Pancreas (tissue), 10 donors: ENCODE data around the gene KCNK10. TPM values are rescaled to one million over a fixed set of nuclear protein-coding genes. Genes with fewer than 3 reads are reported as not detected.

Experiments used
- ATAC-seq, 4 donors: fragments of 200-7000 bp; cut with Tn5 transposase; one replicate each; pipeline versions ENCODE4 v1.8.0 to v1.9.1; 2020; ENCODE audit warnings: mild to moderate bottlenecking in 4 of 4, moderate library complexity in 4 of 4
- DNase-seq, 6 donors: peaks; one replicate each; pipeline ENCODE4 v3.0.0-alpha.2; 2020
- FAIRE-seq: peaks from 2 replicates; lab custom pipeline; 2012; peaks lifted over from hg19 to GRCh38; lab: Jason Lieb, UNC
- H3K27ac ChIP-seq, 4 donors: fragments of 200-600 bp; sonication (generic); 1 replicate in 3 of 4; 2 replicates in 1 of 4; pipeline versions ENCODE4 v1.5.0 to v1.8.0; 2020
- H3K27me3 ChIP-seq, 4 donors: fragments of 200-600 bp; one replicate each; pipeline ENCODE4 v1.8.0; 2021
- H3K36me3 ChIP-seq, 3 donors: fragments of 200-600 bp; sonication (generic) in 1 of 3; one replicate each; pipeline versions ENCODE4 v1.5.0 to v1.8.0; 2020 to 2021
- H3K4me1 ChIP-seq, 3 donors: fragments of 200-600 bp; one replicate each; pipeline ENCODE4 v1.8.0; 2021
- H3K4me3 ChIP-seq, 4 donors: fragments of 200-600 bp; sonication (generic) in 2 of 4; one replicate each; pipeline versions ENCODE4 v1.5.0 to v1.8.0; 2020 to 2021
- H3K9me3 ChIP-seq, 4 donors: fragments of 200-600 bp; one replicate each; pipeline ENCODE4 v1.8.0; 2021
- CTCF ChIP-seq, 4 donors: fragments of 200-600 bp; sonication (generic) in 3 of 4; IDR thresholded peaks; one replicate each; pipeline versions ENCODE4 v1.5.0 to v1.8.0; 2021; ENCODE audit warnings: antibody characterized with exemption in 4 of 4
- WGBS, 2 donors: extraction: QIAGEN DNeasy Blood & Tissue Kit; methylation state at CpG; one replicate each; pipeline ENCODE4 v1.1.7; 2013; 5-methylcytosine and 5-hydroxymethylcytosine counted together
- intact Hi-C, 3 donors: fragments of 100-400 bp; cut with DNase I; formaldehyde crosslinking; loops; one replicate each; pipeline versions ENCODE4 v1.11.1 to v1.14.2; 2022
- polyA plus RNA-seq, 2 donors: library from polyadenylated mRNA; stranded (reverse); fragments of 200-250 nt; gene quantifications; one replicate each; pipeline ENCODE4 v1.2.3, GENCODE V29; 2013
- total RNA-seq, 6 donors: library from RNA; stranded (reverse); fragmentation: NEBNext Ultra II Directional in 4 of 6; extraction: Animal tissue kit (Norgen Biotek cat#: 25700) in 4 of 6; gene quantifications; one replicate each; pipeline versions ENCODE4 v1.2.1 to v1.2.4, GENCODE V29; 2021 to 2023
- donor health status: healthy with polysubstance abuse.
- donor health status: DM: no; HTN: no; CAD: no; lungs with moderate emphysema.
- donor health status: DM: no; HTN: no; CAD: no.
- donor health status: control.
- donor health status: control.
- donor health status: Bipolar disorder and iron deficiency.
- donor health status: DM: yes; HTN: yes; CAD: no.
- donor health status: DM: no; HTN: no; CAD: no.
- donor health status: DM: no; HTN: no; CAD: no.
- donor health status: DM: yes; HTN: yes; CAD: no.

Gene KCNK10
- total and polyA plus RNA-seq, 8 donors, result 0.42 to 2.3 (median 1.1) TPM

- Histone ChIP-seq H3K4me1 (no peaks in the 10 kb centered on the region), H3K9me3 (no peaks in the 10 kb centered on the region), H3K27ac (no peak overlapping the region), H3K4me3 (no peak overlapping the region), H3K27me3 (no peaks in the 10 kb centered on the region), H3K36me3 (no peaks in the 10 kb centered on the region)
- WGBS, 2 donors, result 58 to 64% methylated on average over 6 of the region's 6 CpGs
- intact Hi-C loops, result loop anchor here in 1 of 3 donors (10.0 kb wide), 1 partner anchor 130 kb away; no protein-coding TSS in a partner anchor
- no peak for DNase-seq
- TF ChIP-seq CTCF (IDR thresholded peaks at IDR 0.05), result no peak
- FAIRE-seq, result no peak
- ATAC-seq, result no peak
These were observed 168.1 kb downstream of the KCNK10 start for GRCh38 chr14:88154926-88155325.

DNA sequence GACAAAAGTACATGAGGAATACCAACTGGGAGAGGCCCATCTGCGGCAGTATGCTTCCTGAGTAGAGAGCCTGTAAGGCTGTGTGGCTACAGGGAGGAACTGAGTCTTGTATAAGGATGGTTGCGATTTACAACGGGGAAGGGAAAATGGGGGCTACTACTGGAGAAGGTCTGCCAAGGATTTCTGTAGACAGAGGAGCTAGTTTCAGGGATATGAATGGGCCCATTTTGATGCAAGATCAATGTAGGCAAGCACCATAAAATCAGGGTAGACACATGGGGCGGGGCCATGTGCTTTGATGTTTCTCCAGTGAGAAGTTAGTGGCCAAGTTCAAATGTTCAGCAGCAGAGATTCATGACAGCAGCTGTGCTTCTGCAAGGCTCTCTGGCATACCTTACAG, 168.7 kb downstream of the KCNK10 start:
- no peaks in the 10 kb centered on the region for H3K36me3 ChIP-seq
- H3K27me3 ChIP-seq, result no peaks in the 10 kb centered on the region
- 87 to 90% methylated on average over 4 of the region's 4 CpGs for WGBS, 2 donors
- ATAC-seq (no peak), DNase-seq (no peak), FAIRE-seq (no peak)
- no peaks in the 10 kb centered on the region for H3K9me3 ChIP-seq
- intact Hi-C loops, result loop anchor here in 1 of 3 donors (10.0 kb wide), 1 partner anchor 130 kb away; no protein-coding TSS in a partner anchor
- no peaks in the 10 kb centered on the region for H3K4me1 ChIP-seq
- no peak overlapping the region for H3K27ac ChIP-seq
- no peak for TF ChIP-seq CTCF (IDR thresholded peaks at IDR 0.05)
- H3K4me3 ChIP-seq, result no peak overlapping the region

DNA sequence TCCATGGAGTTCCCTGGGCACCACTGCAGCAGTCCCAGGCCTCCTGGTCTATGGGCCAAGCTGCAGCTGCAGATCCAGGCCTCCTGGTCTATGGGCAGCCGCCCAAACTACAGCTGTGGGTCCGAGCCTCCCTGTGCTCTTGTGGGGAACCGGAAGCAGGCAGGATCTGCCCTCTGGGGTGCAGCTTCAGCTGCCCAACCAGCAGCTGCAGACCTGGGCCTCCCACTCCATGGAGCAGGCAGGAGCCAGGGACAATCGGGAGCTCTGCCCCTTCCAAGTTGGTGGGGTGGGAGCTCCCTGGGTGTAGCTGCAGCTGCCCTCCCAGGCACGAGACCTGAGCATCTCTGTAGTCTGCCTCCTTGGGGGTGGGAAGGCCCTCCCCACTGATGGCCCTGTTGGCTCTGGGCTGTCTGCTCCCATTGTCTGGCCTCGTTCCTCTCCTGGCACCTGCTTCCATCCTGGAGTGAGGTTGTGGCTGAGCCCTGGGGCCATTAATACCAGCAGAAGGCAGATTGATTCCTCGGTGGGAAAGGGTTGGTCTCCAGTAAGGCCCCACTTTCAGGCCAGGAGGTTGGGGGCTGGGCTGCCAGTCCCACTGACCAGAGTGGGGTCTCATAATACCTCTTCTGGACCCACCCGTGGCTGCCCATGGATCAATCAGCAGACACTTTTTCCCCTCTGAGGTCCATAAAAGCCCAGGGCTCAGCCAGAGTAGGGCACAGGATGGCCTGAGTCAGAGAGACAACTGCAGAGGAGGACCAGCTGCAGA, 176.0 kb downstream of the KCNK10 start:
- intact Hi-C loops, result no loop called here
- no peaks in the 10 kb centered on the region for H3K36me3 ChIP-seq
- TF ChIP-seq CTCF (IDR thresholded peaks at IDR 0.05), result no peak
- ATAC-seq (no peak), DNase-seq (no peak), FAIRE-seq (no peak)
- no peak overlapping the region for H3K27ac ChIP-seq
- no peaks in the 10 kb centered on the region for H3K4me1 ChIP-seq
- WGBS, 2 donors, result 78 to 81% methylated on average over 8 of the region's 8 CpGs
- H3K9me3 ChIP-seq, result no peaks in the 10 kb centered on the region
- no peaks in the 10 kb centered on the region for H3K27me3 ChIP-seq
- H3K4me3 ChIP-seq, result no peak overlapping the region

DNA sequence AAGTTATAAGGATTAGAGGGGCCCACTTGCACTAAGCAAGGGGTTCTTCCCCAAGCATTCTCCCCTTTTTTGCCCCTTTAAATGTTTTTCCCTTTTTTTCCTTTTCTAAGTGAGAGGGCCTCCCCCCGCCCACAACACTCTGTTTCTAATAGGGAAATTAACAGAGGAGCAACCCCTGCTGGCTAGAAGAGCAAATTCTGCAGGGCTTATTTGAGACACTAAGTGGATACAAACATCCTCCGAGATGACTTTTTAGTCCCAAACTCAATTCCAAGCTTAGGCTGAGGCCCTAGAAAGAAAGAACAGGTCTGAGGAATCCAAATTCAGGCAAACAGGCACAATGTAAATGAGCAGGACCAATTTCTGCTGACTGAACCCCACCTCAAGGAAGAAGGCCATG, 179.3 kb downstream of the KCNK10 start:
- no peak for FAIRE-seq
- DNase-seq, result no peak
- TF ChIP-seq CTCF (IDR thresholded peaks at IDR 0.05), result no peak
- intact Hi-C loops, result no loop called here
- Histone ChIP-seq H3K27me3 (no peaks in the 10 kb centered on the region), H3K4me1 (no peaks in the 10 kb centered on the region), H3K9me3 (no peaks in the 10 kb centered on the region), H3K36me3 (no peaks in the 10 kb centered on the region), H3K27ac (no peak overlapping the region), H3K4me3 (no peak overlapping the region)
- ATAC-seq, result no peak
- WGBS, 2 donors, result 61 to 75% methylated on average over 2 of the region's 2 CpGs

DNA sequence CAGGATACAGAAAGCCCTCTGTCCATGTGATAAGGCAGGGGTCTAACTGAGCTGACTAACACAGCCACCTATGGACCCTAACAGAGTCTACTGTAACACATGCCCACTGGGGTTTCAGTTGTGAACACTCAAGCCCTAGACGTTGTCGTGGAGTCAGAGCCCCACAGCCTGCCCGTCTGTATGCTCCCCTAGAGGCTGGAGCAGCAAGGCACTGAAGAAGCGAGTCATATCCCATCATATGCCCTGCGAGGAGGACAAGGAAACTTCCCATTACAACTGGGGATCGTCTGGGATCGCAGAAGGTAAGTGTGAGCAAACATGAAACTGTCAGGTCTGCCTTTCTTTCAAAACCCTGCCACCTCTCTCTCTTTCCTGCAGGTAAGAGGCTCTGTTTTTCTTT, 180.1 kb downstream of the KCNK10 start:
- ATAC-seq (no peak), DNase-seq (no peak), FAIRE-seq (no peak)
- Histone ChIP-seq H3K4me1 (no peaks in the 10 kb centered on the region), H3K9me3 (no peaks in the 10 kb centered on the region), H3K27me3 (no peaks in the 10 kb centered on the region), H3K4me3 (no peak overlapping the region), H3K27ac (no peak overlapping the region), H3K36me3 (no peaks in the 10 kb centered on the region)
- intact Hi-C loops, result no loop called here
- WGBS, 2 donors, result 39 to 47% methylated on average over 7 of the region's 7 CpGs
- no peak for TF ChIP-seq CTCF (IDR thresholded peaks at IDR 0.05)
